Skeletal muscle tissue (tissue), 4 donors: ENCODE measurements around the gene FGD2. TPM values are rescaled to one million over a fixed set of nuclear protein-coding genes. Genes with fewer than 3 reads are reported as not detected.

Experiments used
- H3K27ac ChIP-seq: one replicate; pipeline ENCODE4 v1.7.0; 2013; ENCODE audit warnings: mild to moderate bottlenecking, low read depth, low read length, inconsistent platforms
- H3K27me3 ChIP-seq, 3 donors: one replicate each; pipeline ENCODE4 v1.7.0; 2013; ENCODE audit warnings: low read length in 3 of 3; ENCODE audit not compliant: control insufficient read depth in 3 of 3, insufficient read depth in 3 of 3
- H3K36me3 ChIP-seq, 3 donors: one replicate each; pipeline ENCODE4 v1.7.0; 2013; ENCODE audit warnings: low read length in 3 of 3; ENCODE audit not compliant: control insufficient read depth in 3 of 3, insufficient read depth in 3 of 3
- H3K4me1 ChIP-seq, 3 donors: one replicate each; pipeline ENCODE4 v1.7.0; 2013; ENCODE audit warnings: low read length in 3 of 3, mild to moderate bottlenecking in 3 of 3; ENCODE audit not compliant: control insufficient read depth in 3 of 3, insufficient read depth in 3 of 3
- H3K4me3 ChIP-seq, 3 donors: one replicate each; pipeline ENCODE4 v1.7.0; 2013; ENCODE audit warnings: low read length in 3 of 3
- H3K9ac ChIP-seq, 3 donors: one replicate each; pipeline ENCODE4 v1.7.0; 2013; ENCODE audit warnings: low read length in 3 of 3, mild to moderate bottlenecking in 3 of 3, moderate library complexity in 2 of 3, low read depth in 1 of 3
- H3K9me3 ChIP-seq, 3 donors: one replicate each; pipeline ENCODE4 v1.7.0; 2013; ENCODE audit warnings: low read length in 3 of 3; ENCODE audit not compliant: control insufficient read depth in 3 of 3
- total RNA-seq: library from RNA; depleted of rRNA; stranded (reverse); fragments of >200 nt; gene quantifications from one replicate; pipeline ENCODE4 v1.2.3, GENCODE V29; 2014
- donor health status: Osteomylitis.

The FGD2 gene
- total RNA-seq, 1 donor from 2014 or later, result 7.3 TPM

DNA sequence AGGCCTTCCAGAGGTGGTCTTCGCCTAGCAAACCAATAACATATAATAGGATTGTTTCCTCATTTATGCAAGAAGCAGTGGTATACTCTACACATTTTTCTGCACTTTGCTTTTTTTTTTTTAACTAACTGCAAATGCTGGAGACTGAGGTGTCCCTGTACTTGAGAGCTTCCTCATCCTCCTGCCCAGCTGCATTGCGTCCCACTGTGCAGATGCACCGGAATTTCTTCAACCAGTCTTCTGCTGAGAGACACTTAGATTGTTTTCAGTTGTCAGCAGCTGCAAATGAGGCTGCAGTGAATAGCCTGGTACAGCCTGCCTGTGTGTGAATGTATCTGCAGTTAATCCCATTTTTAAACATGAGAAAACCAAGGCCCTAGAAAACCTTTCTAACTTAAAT is 11.5 kb downstream of the FGD2 start:
- Histone ChIP-seq H3K9me3 (no peaks in the 10 kb centered on the region), H3K27ac (no peak overlapping the region), H3K27me3 (no peaks in the 10 kb centered on the region), H3K9ac (no peak overlapping the region), H3K36me3 (no peaks in the 10 kb centered on the region), H3K4me1 (peaks cover 12 to 16% (median 13%) of the 10 kb centered on the region in 3 donors), H3K4me3 (no peak overlapping the region)

DNA sequence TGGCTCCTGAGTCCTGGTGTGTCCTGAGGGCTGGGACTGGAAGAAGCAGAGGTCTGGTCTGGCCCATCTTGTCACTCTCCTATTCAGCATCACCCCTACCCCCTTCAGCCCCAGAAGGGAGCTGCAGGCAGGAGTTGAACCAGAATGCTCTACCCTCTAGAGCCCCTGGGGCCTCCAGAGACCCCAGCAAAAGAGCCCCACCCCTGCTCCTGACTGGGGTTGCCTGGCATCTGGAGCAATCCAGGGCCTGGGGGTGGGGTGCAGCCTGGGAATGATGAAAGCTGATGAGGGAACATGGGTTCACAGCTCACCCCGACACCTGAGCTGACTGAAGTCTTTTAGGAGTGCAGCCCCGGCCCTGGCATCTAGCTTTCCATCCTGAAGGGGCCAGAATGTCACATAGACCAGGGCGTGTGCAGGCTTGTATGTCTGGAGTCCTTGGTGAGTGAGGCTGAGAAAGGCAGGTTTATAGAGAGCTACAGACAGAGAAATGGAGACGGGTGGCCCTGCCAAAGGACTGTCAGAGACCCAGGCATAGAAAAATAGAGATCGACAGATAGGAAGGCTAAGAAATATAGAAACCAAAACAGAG is 12.2 kb downstream of the FGD2 start:
- peak overlapping the region in 2 of 3 donors; percentile 46 to 63 for H3K9ac ChIP-seq
- H3K9me3 ChIP-seq, result no peaks in the 10 kb centered on the region
- no peaks in the 10 kb centered on the region for H3K36me3 ChIP-seq
- H3K4me3 ChIP-seq, result peak overlapping the region in 1 of 3 donors; percentile 13
- H3K4me1 ChIP-seq, result peaks cover 12 to 16% (median 13%) of the 10 kb centered on the region in 3 donors
- no peak overlapping the region for H3K27ac ChIP-seq
- H3K27me3 ChIP-seq, result no peaks in the 10 kb centered on the region

DNA sequence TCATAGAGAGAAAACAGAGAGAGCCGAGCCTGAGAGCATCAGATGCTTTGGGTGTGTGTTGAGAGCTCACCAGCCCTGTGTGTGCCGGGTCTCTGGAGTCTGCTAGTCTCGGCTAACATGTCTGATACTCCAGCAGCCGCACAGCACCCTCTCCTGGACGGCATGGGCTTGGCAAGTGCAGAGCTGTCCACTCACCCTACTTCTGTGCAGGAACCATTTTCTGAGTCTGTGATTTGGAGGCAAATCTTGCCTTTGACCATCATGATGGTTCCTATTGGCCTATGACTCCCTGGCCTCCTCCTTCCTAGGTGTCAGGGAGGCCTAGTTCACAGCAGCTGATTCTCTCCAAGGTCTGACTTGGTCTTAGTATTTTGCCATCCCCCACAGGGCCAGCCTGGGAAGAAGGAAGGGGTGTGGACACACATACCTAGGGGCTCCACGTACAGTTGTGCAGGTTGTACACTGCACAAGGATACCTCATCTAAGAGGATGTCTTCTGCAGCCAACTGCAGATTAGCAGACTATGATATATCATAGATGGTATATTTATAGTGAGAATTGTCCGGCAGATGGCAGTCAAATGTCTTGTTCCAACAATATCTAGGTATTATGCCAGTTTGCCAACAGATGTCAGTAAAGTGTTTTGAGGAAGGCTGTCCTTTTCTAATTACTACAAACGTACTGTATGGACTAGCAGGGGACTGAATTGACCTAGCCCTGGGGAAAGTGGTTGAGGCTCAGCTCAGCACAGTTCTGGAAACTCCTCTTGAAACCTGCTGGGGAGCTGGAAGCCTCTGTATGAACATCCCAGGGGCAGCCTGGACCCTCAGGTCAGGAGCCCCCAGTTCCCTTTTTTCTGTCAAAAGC is 13.0 kb downstream of the FGD2 start:
- no peaks in the 10 kb centered on the region for H3K9me3 ChIP-seq
- H3K27ac ChIP-seq, result no peak overlapping the region
- peak overlapping the region in 2 of 3 donors; percentile 46 to 63 for H3K9ac ChIP-seq
- peak overlapping the region in 1 of 3 donors; percentile 13 for H3K4me3 ChIP-seq
- no peaks in the 10 kb centered on the region for H3K27me3 ChIP-seq
- peaks cover 12 to 16% (median 13%) of the 10 kb centered on the region in 3 donors for H3K4me1 ChIP-seq
- H3K36me3 ChIP-seq, result no peaks in the 10 kb centered on the region

DNA sequence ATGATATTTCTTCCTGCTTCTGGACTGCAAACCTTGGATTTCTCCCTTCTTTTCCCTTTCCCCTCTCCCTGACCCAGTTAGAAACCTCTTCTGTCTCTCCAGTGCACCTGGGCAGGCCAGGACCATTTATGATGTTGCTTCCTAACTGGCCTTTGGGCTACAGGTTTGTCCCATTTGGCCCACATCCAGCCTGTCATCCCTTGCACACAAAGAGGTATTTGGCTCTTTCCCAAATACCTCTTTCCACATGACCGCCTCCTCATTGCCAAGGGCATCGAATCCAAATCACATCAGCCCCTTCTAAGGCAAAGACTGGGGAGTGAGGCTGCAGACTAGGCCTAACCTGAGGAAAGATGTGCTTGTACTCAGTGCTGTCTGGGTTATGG is 13.6 kb downstream of the FGD2 start:
- Histone ChIP-seq H3K9me3 (no peaks in the 10 kb centered on the region), H3K9ac (peak overlapping the region in 1 of 3 donors; percentile 40), H3K4me1 (peaks cover 12 to 16% (median 13%) of the 10 kb centered on the region in 3 donors), H3K27ac (no peak overlapping the region), H3K4me3 (no peak overlapping the region), H3K36me3 (no peaks in the 10 kb centered on the region), H3K27me3 (no peaks in the 10 kb centered on the region)

DNA sequence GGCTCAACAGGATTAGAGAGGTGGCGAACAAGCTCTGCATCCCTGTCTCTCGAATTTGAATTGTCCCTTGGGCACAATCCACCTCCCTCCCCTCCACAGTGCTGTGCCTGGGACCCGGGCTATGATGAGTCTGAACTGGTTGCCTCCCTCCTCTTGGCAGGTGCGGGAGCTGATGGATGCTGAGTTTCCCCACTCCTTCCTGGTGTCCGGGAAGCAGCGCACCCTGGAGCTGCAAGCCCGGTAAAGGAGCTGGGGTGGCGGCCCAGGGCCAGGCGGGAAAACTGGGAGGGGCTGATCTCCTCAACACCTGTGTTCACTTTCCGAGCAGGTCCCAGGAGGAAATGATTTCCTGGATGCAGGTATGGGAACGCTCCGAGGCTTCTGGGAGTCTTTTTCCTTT is 14.9 kb downstream of the FGD2 start:
- Histone ChIP-seq H3K27me3 (no peaks in the 10 kb centered on the region), H3K36me3 (no peaks in the 10 kb centered on the region), H3K27ac (no peak overlapping the region), H3K9me3 (no peaks in the 10 kb centered on the region), H3K4me3 (no peak overlapping the region), H3K4me1 (peaks cover 12 to 16% (median 13%) of the 10 kb centered on the region in 3 donors), H3K9ac (no peak overlapping the region)

GRCh38 chr6:37020812-37021211 is 15.4 kb downstream of the FGD2 start:
- Histone ChIP-seq H3K9ac (no peak overlapping the region), H3K4me3 (no peak overlapping the region), H3K9me3 (no peaks in the 10 kb centered on the region), H3K27ac (no peak overlapping the region), H3K4me1 (peaks cover 12 to 16% (median 13%) of the 10 kb centered on the region in 3 donors), H3K27me3 (no peaks in the 10 kb centered on the region), H3K36me3 (no peaks in the 10 kb centered on the region)

GRCh38 chr6:37021356-37022129 is 16.1 kb downstream of the FGD2 start:
- H3K9me3 ChIP-seq, result no peaks in the 10 kb centered on the region
- H3K27ac ChIP-seq, result no peak overlapping the region
- no peak overlapping the region for H3K4me3 ChIP-seq
- H3K27me3 ChIP-seq, result no peaks in the 10 kb centered on the region
- H3K36me3 ChIP-seq, result no peaks in the 10 kb centered on the region
- H3K9ac ChIP-seq, result no peak overlapping the region
- peaks cover 12 to 16% (median 13%) of the 10 kb centered on the region in 3 donors for H3K4me1 ChIP-seq

DNA sequence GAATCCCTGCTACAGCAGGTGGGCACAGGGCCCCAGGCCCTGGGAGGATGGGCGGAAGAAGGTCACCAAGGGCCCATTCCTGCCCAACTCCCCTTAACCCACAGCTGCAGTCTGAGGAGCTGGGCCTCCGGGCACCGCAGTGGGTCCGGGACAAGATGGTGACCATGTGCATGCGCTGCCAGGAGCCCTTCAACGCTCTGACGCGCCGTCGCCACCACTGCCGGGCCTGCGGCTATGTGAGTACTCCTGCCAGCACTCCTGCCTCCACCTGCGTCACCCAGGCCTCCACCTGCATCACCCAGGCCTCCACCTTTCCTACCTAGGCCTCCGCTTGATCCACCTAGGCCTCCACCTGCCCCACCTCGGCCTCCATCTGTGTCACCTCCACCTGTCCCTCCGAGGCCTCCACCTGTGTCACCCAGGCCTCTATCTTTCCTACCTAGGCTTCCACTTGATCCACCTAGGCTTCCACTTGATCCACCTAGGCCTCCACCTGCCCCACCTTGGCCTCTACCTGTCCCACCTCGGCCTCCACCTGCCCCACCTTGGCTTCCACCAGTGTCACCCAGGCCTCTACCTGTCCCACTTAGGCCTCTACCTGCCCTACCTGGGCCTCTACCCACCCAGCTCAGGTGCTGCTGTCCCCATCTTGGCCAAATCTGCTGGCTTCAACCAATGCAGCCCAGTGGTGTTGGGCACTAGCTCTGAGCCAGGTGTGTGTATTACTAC is 16.8 kb downstream of the FGD2 start:
- Histone ChIP-seq H3K36me3 (no peaks in the 10 kb centered on the region), H3K9ac (no peak overlapping the region), H3K4me1 (peaks cover 12 to 16% (median 13%) of the 10 kb centered on the region in 3 donors), H3K4me3 (no peak overlapping the region), H3K27ac (no peak overlapping the region), H3K27me3 (no peaks in the 10 kb centered on the region), H3K9me3 (no peaks in the 10 kb centered on the region)

DNA sequence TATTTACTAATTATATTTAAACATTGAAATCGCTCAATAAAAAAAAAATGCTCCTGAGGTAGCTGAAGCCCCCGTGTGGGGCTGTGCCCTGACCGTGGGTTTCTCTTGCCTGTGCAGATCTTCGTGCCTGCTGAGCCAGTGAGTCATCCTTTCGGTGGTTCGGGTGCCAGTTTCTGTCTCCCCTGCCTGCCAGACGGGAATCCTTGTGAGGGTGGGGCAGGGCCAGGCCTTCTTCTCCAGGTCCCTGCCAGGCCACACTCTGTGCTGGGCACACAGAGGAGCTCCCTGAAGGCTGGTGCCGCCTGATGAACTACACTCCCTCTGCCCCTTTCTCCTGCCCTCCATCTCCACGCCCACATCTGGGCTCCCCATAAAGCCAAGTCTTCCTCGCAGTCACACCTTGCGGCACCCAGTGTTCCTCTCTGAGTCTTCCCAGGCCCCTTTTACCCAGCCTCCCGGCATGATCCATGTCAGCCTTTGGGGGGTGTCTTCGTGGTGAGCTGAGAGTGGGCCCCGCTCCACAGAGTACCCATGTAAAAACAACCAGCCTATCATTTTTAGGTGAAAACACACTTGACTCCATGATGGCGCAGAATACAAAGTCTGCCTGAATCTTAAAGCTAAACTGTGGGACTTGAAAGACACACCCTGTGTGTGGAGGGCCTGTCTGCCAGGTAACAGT is 19.3 kb downstream of the FGD2 start:
- Histone ChIP-seq H3K4me3 (no peak overlapping the region), H3K4me1 (no peaks in the 10 kb centered on the region), H3K27ac (no peak overlapping the region), H3K27me3 (no peaks in the 10 kb centered on the region), H3K36me3 (no peaks in the 10 kb centered on the region), H3K9ac (no peak overlapping the region), H3K9me3 (no peaks in the 10 kb centered on the region)
